Loucy (cell line): ENCODE measurements around the gene GDA.

ENCODE experiments used
- EZH2phosphoT487 ChIP-seq: fragments of 200-600 bp; IDR thresholded peaks from 2 replicates; pipeline ENCODE4 v1.6.1; 2018; ENCODE audit warnings: antibody characterized with exemption, mild to moderate bottlenecking, moderate library complexity, borderline replicate concordance
- TF ChIP-seq, protein P1 (sequence below): fragments of 200-600 bp; sonication (generic); conservative IDR thresholded peaks from 2 replicates; pipeline ENCODE4 v1.5.1; 2014; ENCODE audit warnings: mild to moderate bottlenecking, antibody characterized with exemption, low read length

DNA sequence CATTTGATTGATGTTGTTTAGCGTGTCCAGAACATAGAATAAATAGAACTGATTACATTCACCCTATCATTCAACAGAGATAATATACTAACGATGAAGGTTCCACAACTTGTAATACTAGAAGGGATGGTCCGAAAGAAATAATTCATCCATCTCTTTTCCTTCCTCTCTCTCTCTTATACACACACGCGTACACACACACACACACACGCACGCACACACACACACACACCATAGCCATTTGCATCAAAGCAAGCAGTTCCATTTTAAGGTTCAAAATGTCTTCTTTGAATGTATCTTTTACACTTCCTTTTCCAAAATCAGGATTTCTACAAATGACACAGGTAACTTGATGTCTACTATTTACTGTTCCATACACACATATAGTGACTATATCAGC is 887 bp downstream of the GDA start:
- TF ChIP-seq, protein P1, sequence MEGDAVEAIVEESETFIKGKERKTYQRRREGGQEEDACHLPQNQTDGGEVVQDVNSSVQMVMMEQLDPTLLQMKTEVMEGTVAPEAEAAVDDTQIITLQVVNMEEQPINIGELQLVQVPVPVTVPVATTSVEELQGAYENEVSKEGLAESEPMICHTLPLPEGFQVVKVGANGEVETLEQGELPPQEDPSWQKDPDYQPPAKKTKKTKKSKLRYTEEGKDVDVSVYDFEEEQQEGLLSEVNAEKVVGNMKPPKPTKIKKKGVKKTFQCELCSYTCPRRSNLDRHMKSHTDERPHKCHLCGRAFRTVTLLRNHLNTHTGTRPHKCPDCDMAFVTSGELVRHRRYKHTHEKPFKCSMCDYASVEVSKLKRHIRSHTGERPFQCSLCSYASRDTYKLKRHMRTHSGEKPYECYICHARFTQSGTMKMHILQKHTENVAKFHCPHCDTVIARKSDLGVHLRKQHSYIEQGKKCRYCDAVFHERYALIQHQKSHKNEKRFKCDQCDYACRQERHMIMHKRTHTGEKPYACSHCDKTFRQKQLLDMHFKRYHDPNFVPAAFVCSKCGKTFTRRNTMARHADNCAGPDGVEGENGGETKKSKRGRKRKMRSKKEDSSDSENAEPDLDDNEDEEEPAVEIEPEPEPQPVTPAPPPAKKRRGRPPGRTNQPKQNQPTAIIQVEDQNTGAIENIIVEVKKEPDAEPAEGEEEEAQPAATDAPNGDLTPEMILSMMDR = no peak
- TF ChIP-seq EZH2phosphoT487 = no peak
